GM04503 (cell line): ENCODE data around the gene LBH.

Experiments
- DNase-seq: peaks from one replicate; pipeline ENCODE4 v3.0.0-alpha.2; 2012; ENCODE audit warnings: low read depth

Gene LBH

GRCh38 chr2:30231212-30231995, at the start of gene LBH:
Gene LBH (plus strand): TSS chr2:30231534. CDS start chr2:30231739, 205 bp downstream.
- no peak for DNase-seq

GRCh38 chr2:30184035-30184434, 47.3 kb upstream of the LBH start:
- DNase-seq, result no peak

- DNase-seq, result no peak
Measured at GRCh38 chr2:30185178-30185577, 46.2 kb upstream of the LBH start.

GRCh38 chr2:30188292-30188691, 43.0 kb upstream of the LBH start:
- no peak for DNase-seq

GRCh38 chr2:30190637-30191036, 40.7 kb upstream of the LBH start:
- no peak for DNase-seq

GRCh38 chr2:30191107-30191506, 40.2 kb upstream of the LBH start:
- no peak for DNase-seq

- DNase-seq, result no peak
Measured at GRCh38 chr2:30191819-30192271, 39.5 kb upstream of the LBH start.

- DNase-seq, result no peak
Measured at GRCh38 chr2:30192314-30192713, 39.0 kb upstream of the LBH start.

GRCh38 chr2:30193104-30193681, 38.1 kb upstream of the LBH start:
- no peak for DNase-seq

GRCh38 chr2:30194421-30194820, 36.9 kb upstream of the LBH start:
- DNase-seq, result no peak

GRCh38 chr2:30195016-30195415, 36.3 kb upstream of the LBH start:
- DNase-seq, result no peak

- DNase-seq, result no peak
Measured at GRCh38 chr2:30197570-30198192, 33.7 kb upstream of the LBH start.

- no peak for DNase-seq
Measured at GRCh38 chr2:30201990-30202389, 29.3 kb upstream of the LBH start.

GRCh38 chr2:30203156-30203555, 28.2 kb upstream of the LBH start:
- DNase-seq, result no peak

- no peak for DNase-seq
Measured at GRCh38 chr2:30204281-30204680, 27.1 kb upstream of the LBH start.

- DNase-seq, result no peak
Measured at GRCh38 chr2:30205456-30205855, 25.9 kb upstream of the LBH start.

- no peak for DNase-seq
Measured at GRCh38 chr2:30206461-30207430, 24.6 kb upstream of the LBH start.

- no peak for DNase-seq
Measured at GRCh38 chr2:30208453-30208852, 22.9 kb upstream of the LBH start.

GRCh38 chr2:30209227-30209626, 22.1 kb upstream of the LBH start:
- no peak for DNase-seq

- DNase-seq, result no peak
Measured at GRCh38 chr2:30213326-30213725, 18.0 kb upstream of the LBH start.

GRCh38 chr2:30213907-30214463, 17.3 kb upstream of the LBH start:
- no peak for DNase-seq

- DNase-seq, result peak; percentile 55
Measured at GRCh38 chr2:30216157-30216556, 15.2 kb upstream of the LBH start.
